Astrocyte (in vitro differentiated cells and primary cell): ENCODE results near the gene SPN.

Experiments
- EZH2 ChIP-seq: IDR thresholded peaks from 2 replicates; pipeline ENCODE4 v1.6.1; 2012; ENCODE audit warnings: mild to moderate bottlenecking, low read length, inconsistent platforms; ENCODE audit not compliant: insufficient read depth
- TF ChIP-seq, protein P1 (sequence below): IDR thresholded peaks from 2 replicates; pipeline ENCODE4 v1.5.1; 2011; ENCODE audit warnings: low read depth, mild to moderate bottlenecking, inconsistent platforms, low read length, moderate library complexity; ENCODE audit not compliant: insufficient read depth

DNA sequence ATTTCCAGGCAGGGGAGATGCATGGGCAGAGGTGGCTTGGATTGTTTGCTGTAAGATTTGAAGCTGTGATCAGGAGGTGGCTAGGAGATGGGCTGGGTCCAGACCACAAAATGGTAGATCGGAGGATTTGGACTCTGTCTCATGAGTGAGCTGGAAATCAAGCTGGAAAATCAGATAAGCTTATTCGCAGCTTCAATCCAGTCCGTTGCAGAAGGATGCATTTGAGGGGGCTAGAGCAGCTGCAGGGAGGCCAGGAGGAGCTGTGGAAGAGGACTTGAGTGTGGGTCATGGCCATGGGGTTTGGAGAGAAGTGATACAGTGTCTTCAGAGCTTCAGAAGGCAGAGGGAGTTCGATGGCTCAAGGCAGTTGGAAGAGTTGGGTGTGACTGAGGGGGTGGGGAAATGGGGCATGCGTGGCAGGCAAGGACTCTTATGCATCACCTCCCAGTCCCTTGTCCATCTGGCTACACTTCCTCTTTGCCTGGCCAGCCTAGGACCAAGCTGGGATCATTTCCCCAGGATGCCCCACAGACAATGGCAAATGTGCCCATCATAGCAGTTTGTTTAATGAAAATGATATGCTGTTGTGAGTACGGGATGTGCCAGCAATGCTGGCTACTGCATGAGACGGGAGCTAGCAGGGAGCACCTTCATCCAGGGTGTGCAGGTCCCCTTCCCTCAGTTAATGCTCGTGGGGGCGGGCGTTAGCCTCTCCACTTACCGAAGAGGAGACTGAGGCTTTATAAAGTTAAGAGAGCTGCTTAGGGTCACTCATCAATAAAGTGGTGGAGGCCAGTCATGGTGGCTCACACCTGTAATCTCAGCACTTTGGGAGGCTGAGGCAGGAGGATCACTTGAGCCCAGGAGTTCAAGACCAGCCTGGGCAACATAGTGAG lies 36.5 kb downstream of the SPN start:
- TF ChIP-seq, protein P1, sequence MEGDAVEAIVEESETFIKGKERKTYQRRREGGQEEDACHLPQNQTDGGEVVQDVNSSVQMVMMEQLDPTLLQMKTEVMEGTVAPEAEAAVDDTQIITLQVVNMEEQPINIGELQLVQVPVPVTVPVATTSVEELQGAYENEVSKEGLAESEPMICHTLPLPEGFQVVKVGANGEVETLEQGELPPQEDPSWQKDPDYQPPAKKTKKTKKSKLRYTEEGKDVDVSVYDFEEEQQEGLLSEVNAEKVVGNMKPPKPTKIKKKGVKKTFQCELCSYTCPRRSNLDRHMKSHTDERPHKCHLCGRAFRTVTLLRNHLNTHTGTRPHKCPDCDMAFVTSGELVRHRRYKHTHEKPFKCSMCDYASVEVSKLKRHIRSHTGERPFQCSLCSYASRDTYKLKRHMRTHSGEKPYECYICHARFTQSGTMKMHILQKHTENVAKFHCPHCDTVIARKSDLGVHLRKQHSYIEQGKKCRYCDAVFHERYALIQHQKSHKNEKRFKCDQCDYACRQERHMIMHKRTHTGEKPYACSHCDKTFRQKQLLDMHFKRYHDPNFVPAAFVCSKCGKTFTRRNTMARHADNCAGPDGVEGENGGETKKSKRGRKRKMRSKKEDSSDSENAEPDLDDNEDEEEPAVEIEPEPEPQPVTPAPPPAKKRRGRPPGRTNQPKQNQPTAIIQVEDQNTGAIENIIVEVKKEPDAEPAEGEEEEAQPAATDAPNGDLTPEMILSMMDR, result no peak
- no peak for TF ChIP-seq EZH2
